GM10266 (cell line): ENCODE measurements around the gene TMEM170A.

ENCODE experiments used
- DNase-seq: peaks from one replicate; pipeline ENCODE4 v3.0.0; 2012; ENCODE audit errors: extremely low spot score
- CTCF ChIP-seq: IDR thresholded peaks from 2 replicates; pipeline ENCODE4 v1.5.1; 2012; ENCODE audit warnings: mild to moderate bottlenecking, low read depth; ENCODE audit not compliant: control insufficient read depth, insufficient read depth; ENCODE audit errors: missing control alignments

Gene TMEM170A

GRCh38 chr16:75478480-75479345 lies 14.2 kb upstream of the TMEM170A start:
- TF ChIP-seq CTCF = no peak
- DNase-seq = no peak

- no peak for TF ChIP-seq CTCF
- DNase-seq = no peak
These were observed 13.4 kb upstream of the TMEM170A start for GRCh38 chr16:75477680-75478473.

GRCh38 chr16:75476817-75477216 lies 12.3 kb upstream of the TMEM170A start:
- TF ChIP-seq CTCF = no peak
- DNase-seq = no peak

- DNase-seq = no peak
- no peak for TF ChIP-seq CTCF
These were observed 10.9 kb upstream of the TMEM170A start for GRCh38 chr16:75475420-75475847.

- no peak for DNase-seq
- no peak for TF ChIP-seq CTCF
These were observed 8.7 kb upstream of the TMEM170A start for GRCh38 chr16:75472908-75473877.

- DNase-seq = peak; percentile 80
These were observed 7.5 kb upstream of the TMEM170A start for GRCh38 chr16:75471723-75472633.

More at GRCh38 chr16:75471723-75472633, 7.5 kb upstream of the TMEM170A start:
- peak; percentile 79 for TF ChIP-seq CTCF
